Gastroesophageal sphincter (tissue), 2 donors: Measurements from ENCODE around the gene ANKH.

Source experiments
- POLR2A ChIP-seq, 2 donors: fragments of 450-650 bp; IDR thresholded peaks; one replicate each; pipeline ENCODE4 v1.6.1; 2017; ENCODE audit warnings: antibody characterized with exemption in 2 of 2, mild to moderate bottlenecking in 2 of 2, moderate library complexity in 1 of 2
- POLR2AphosphoS5 ChIP-seq: sonication (generic); formaldehyde crosslinking; IDR thresholded peaks from one replicate; pipeline ENCODE4 v1.6.1; 2017; ENCODE audit warnings: antibody characterized with exemption

- TF ChIP-seq POLR2AphosphoS5 (no peak), POLR2A (IDR thresholded peaks at IDR 0.05) (no peak)
Measured at GRCh38 chr5:14870337-14871213, 1.0 kb downstream of the ANKH start.
